ENCODE results near the gene SIGLEC9.
A peak's percentile ranks its signal among the peaks of the same experiment; 100 is the strongest.

SIGLEC9 gene

GRCh38 chr19:51097796-51098195, 26.9 kb upstream of the SIGLEC9 start:
- TF ChIP-seq POLR2A (IDR thresholded peaks at IDR 0.05; ENCODE audit: low read depth, low read length) (no peak), TAF1 (IDR thresholded peaks at IDR 0.05; ENCODE audit: borderline replicate concordance, low read depth, low read length) (no peak), POLR2AphosphoS5 (IDR thresholded peaks at IDR 0.05; ENCODE audit: low read depth, low read length) (no peak)
- no peak for DNase-seq (ENCODE audit: insufficient read length)
- no peak for FAIRE-seq

- DNase-seq (ENCODE audit: insufficient read length): no peak
- no peak for FAIRE-seq
- TF ChIP-seq POLR2AphosphoS5 (IDR thresholded peaks at IDR 0.05; ENCODE audit: low read depth, low read length) (no peak), POLR2A (IDR thresholded peaks at IDR 0.05; ENCODE audit: low read depth, low read length) (no peak), TAF1 (IDR thresholded peaks at IDR 0.05; ENCODE audit: borderline replicate concordance, low read depth, low read length) (no peak)
Observed at GRCh38 chr19:51098365-51099046, 26.2 kb upstream of the SIGLEC9 start.

- no peak for DNase-seq (ENCODE audit: insufficient read length)
- TF ChIP-seq TAF1 (IDR thresholded peaks at IDR 0.05; ENCODE audit: borderline replicate concordance, low read depth, low read length) (no peak), POLR2A (IDR thresholded peaks at IDR 0.05; ENCODE audit: low read depth, low read length) (no peak), POLR2AphosphoS5 (IDR thresholded peaks at IDR 0.05; ENCODE audit: low read depth, low read length) (no peak)
- FAIRE-seq: no peak
Observed at GRCh38 chr19:51099047-51099382, 25.7 kb upstream of the SIGLEC9 start.

GRCh38 chr19:51100601-51101000, 24.1 kb upstream of the SIGLEC9 start:
- FAIRE-seq: no peak

GRCh38 chr19:51101171-51101865, 23.4 kb upstream of the SIGLEC9 start:
- TF ChIP-seq POLR2A (IDR thresholded peaks at IDR 0.05; ENCODE audit: low read depth, low read length) (no peak), TAF1 (IDR thresholded peaks at IDR 0.05; ENCODE audit: borderline replicate concordance, low read depth, low read length) (no peak), POLR2AphosphoS5 (IDR thresholded peaks at IDR 0.05; ENCODE audit: low read depth, low read length) (no peak)
- FAIRE-seq (no peak), DNase-seq (ENCODE audit: insufficient read length) (no peak)

More at GRCh38 chr19:51100601-51101000, 24.1 kb upstream of the SIGLEC9 start:
- TF ChIP-seq POLR2AphosphoS5 (IDR thresholded peaks at IDR 0.05; ENCODE audit: low read depth, low read length) (no peak), TAF1 (IDR thresholded peaks at IDR 0.05; ENCODE audit: borderline replicate concordance, low read depth, low read length) (no peak), POLR2A (IDR thresholded peaks at IDR 0.05; ENCODE audit: low read depth, low read length) (no peak)
- no peak for DNase-seq (ENCODE audit: insufficient read length)

- no peak for DNase-seq (ENCODE audit: insufficient read length)
- TF ChIP-seq TAF1 (IDR thresholded peaks at IDR 0.05; ENCODE audit: borderline replicate concordance, low read depth, low read length): no peak
- no peak for TF ChIP-seq POLR2AphosphoS5 (IDR thresholded peaks at IDR 0.05; ENCODE audit: low read depth, low read length)
- no peak for TF ChIP-seq POLR2A (IDR thresholded peaks at IDR 0.05; ENCODE audit: low read depth, low read length)
- FAIRE-seq: no peak
Observed at GRCh38 chr19:51102991-51103390, 21.7 kb upstream of the SIGLEC9 start.

- TF ChIP-seq TAF1 (IDR thresholded peaks at IDR 0.05; ENCODE audit: borderline replicate concordance, low read depth, low read length): no peak
- FAIRE-seq: no peak
- DNase-seq (ENCODE audit: insufficient read length): no peak
Observed at GRCh38 chr19:51103926-51104341, 20.8 kb upstream of the SIGLEC9 start.

GRCh38 chr19:51107406-51108065, 17.2 kb upstream of the SIGLEC9 start:
- no peak for TF ChIP-seq POLR2A (IDR thresholded peaks at IDR 0.05; ENCODE audit: low read depth, low read length)
- no peak; the same call in 1 of the 2 replicates for TF ChIP-seq TAF1 (IDR thresholded peaks at IDR 0.05; ENCODE audit: borderline replicate concordance, low read depth, low read length)
- TF ChIP-seq POLR2AphosphoS5 (IDR thresholded peaks at IDR 0.05; ENCODE audit: low read depth, low read length): no peak
- no peak for DNase-seq (ENCODE audit: insufficient read length)
- peak; percentile 36 for FAIRE-seq

- peak; percentile 99 for FAIRE-seq
- DNase-seq (ENCODE audit: insufficient read length): peak; percentile 90
- TF ChIP-seq POLR2A (IDR thresholded peaks at IDR 0.05; ENCODE audit: low read depth, low read length): peak; percentile 67; the same call in 1 of the 2 replicates
- TF ChIP-seq TAF1 (IDR thresholded peaks at IDR 0.05; ENCODE audit: borderline replicate concordance, low read depth, low read length): 0 out of 2 replicates have a peak, but pooled peaks have one; percentile 60
- TF ChIP-seq POLR2AphosphoS5 (IDR thresholded peaks at IDR 0.05; ENCODE audit: low read depth, low read length): peak; percentile 67; the same call in 1 of the 2 replicates
Observed at GRCh38 chr19:51108066-51108804, 16.5 kb upstream of the SIGLEC9 start, which contains the start of gene CTU1. TSS of gene CTU1 (minus strand) at chr19:51108409. CDS start at chr19:51104569, 3,840 bp downstream.

GRCh38 chr19:51108805-51109146, 15.9 kb upstream of the SIGLEC9 start:
- FAIRE-seq (no peak), DNase-seq (ENCODE audit: insufficient read length) (no peak)
- no peak for TF ChIP-seq TAF1 (IDR thresholded peaks at IDR 0.05; ENCODE audit: borderline replicate concordance, low read depth, low read length)
- no peak for TF ChIP-seq POLR2AphosphoS5 (IDR thresholded peaks at IDR 0.05; ENCODE audit: low read depth, low read length)
- no peak for TF ChIP-seq POLR2A (IDR thresholded peaks at IDR 0.05; ENCODE audit: low read depth, low read length)

GRCh38 chr19:51110666-51110971, 14.1 kb upstream of the SIGLEC9 start:
- FAIRE-seq: no peak
- TF ChIP-seq POLR2A (IDR thresholded peaks at IDR 0.05; ENCODE audit: low read depth, low read length): no peak
- DNase-seq (ENCODE audit: insufficient read length): no peak

Data from GM12892 (cell line).